B cell (primary cell): ENCODE measurements around the gene LPIN3. TPM values are rescaled to one million over a fixed set of nuclear protein-coding genes. Genes with fewer than 3 reads are reported as not detected.

ENCODE experiments used
- ATAC-seq: fragments of 200-7000 bp; cut with Tn5 transposase; one replicate; pipeline ENCODE4 v1.10.0; 2021; ENCODE audit warnings: low read depth, mild to moderate bottlenecking, moderate number of reproducible peaks, moderate library complexity
- CTCF ChIA-PET: fragments of 350-600 bp; sonication (Branson Sonifier 250); formaldehyde crosslinking; loops from one replicate; lab custom pipeline; 2021; ENCODE audit warnings: antibody characterized with exemption, inconsistent platforms; lab: Charles Lee
- POLR2A ChIA-PET: fragments of 350-600 bp; sonication (Branson Sonifier 250); formaldehyde crosslinking; loops from one replicate; lab custom pipeline; 2021; ENCODE audit warnings: antibody characterized with exemption; lab: Charles Lee
- DNase-seq: peaks from one replicate; pipeline ENCODE4 v3.0.0; 2013
- H2AFZ ChIP-seq: 2 replicates; pipeline ENCODE4 v1.6.1; 2012; ENCODE audit warnings: mild to moderate bottlenecking, low read depth, low read length; ENCODE audit not compliant: insufficient read depth, poor library complexity, severe bottlenecking
- H3K27ac ChIP-seq, 2 donors: 1 replicate in 1 of 2; 2 replicates in 1 of 2; pipeline ENCODE4 v1.5.1; 2012 to 2013; ENCODE audit warnings: low read length in 2 of 2, mild to moderate bottlenecking in 2 of 2, moderate library complexity in 1 of 2
- H3K27me3 ChIP-seq, 4 experiments: fragments of 200-600 bp in 1 of 4; sonication (generic) in 1 of 4; replicated peaks in 1 of 4; 1 replicate in 2 of 4; 2 replicates in 2 of 4; pipeline versions ENCODE4 v1.6.1 to v1.7.0; 2013 to 2016; ENCODE audit warnings: low read length in 3 of 4, mild to moderate bottlenecking in 2 of 4, mixed read lengths in 1 of 4, moderate library complexity in 1 of 4; ENCODE audit not compliant: insufficient read depth in 4 of 4, control insufficient read depth in 3 of 4; ENCODE audit errors: control extremely low read depth in 1 of 4
- H3K36me3 ChIP-seq, 2 experiments: replicated peaks in 1 of 2; 1 replicate in 1 of 2; 2 replicates in 1 of 2; pipeline versions ENCODE4 v1.6.1 to v1.7.1; 2013; ENCODE audit warnings: low read length in 1 of 2; ENCODE audit not compliant: insufficient read depth in 2 of 2, control insufficient read depth in 1 of 2; ENCODE audit errors: control extremely low read depth in 1 of 2, extremely low read depth in 1 of 2
- H3K4me1 ChIP-seq, 2 donors: fragments of 200-600 bp in 1 of 2; sonication (generic) in 1 of 2; 1 replicate in 1 of 2; 2 replicates in 1 of 2; pipeline versions ENCODE4 v1.5.1 to v1.6.1; 2013 to 2017; ENCODE audit warnings: low read length in 2 of 2; ENCODE audit not compliant: control insufficient read depth in 2 of 2, insufficient read depth in 2 of 2
- H3K4me2 ChIP-seq: replicated peaks from 2 replicates; pipeline ENCODE3; 2012; ENCODE audit warnings: mild to moderate bottlenecking, low read depth, low read length; ENCODE audit not compliant: poor library complexity, severe bottlenecking
- H3K4me3 ChIP-seq, 5 experiments: fragments of 200-600 bp in 1 of 5; sonication (generic) in 1 of 5; 1 replicate in 3 of 5; 2 replicates in 2 of 5; pipeline versions ENCODE4 v1.5.1 to v1.7.0; 2011 to 2016; ENCODE audit warnings: low read length in 4 of 5, mild to moderate bottlenecking in 4 of 5, low read depth in 2 of 5, control low read depth in 1 of 5, moderate library complexity in 1 of 5; ENCODE audit not compliant: insufficient read depth in 1 of 5; ENCODE audit errors: control extremely low read depth in 1 of 5, extremely low read depth in 1 of 5
- H3K79me2 ChIP-seq: fragments of 200-600 bp; sonication (generic); one replicate; pipeline ENCODE4 v1.6.0; 2016; ENCODE audit warnings: low read length; ENCODE audit not compliant: control insufficient read depth, insufficient read depth
- H3K9ac ChIP-seq: fragments of 200-600 bp; sonication (generic); 2 replicates; pipeline ENCODE4 v1.6.1; 2017; ENCODE audit warnings: mild to moderate bottlenecking, low read length, moderate library complexity
- H3K9me3 ChIP-seq, 3 donors: one replicate each; pipeline versions ENCODE4 v1.6.1 to v1.7.1; 2013; ENCODE audit warnings: low read length in 2 of 3; ENCODE audit not compliant: control insufficient read depth in 2 of 3, insufficient read depth in 1 of 3; ENCODE audit errors: control extremely low read depth in 1 of 3
- H4K20me1 ChIP-seq: 2 replicates; pipeline ENCODE4 v1.6.0; 2012; ENCODE audit warnings: mild to moderate bottlenecking, low read length; ENCODE audit not compliant: insufficient read depth, control insufficient read depth, poor library complexity, severe bottlenecking
- H3K27ac Mint-ChIP-seq: one replicate; pipeline ENCODE4 v1.8.0; 2021; ENCODE audit warnings: mixed read lengths
- H3K27me3 Mint-ChIP-seq: one replicate; pipeline ENCODE4 v1.8.0; 2021; ENCODE audit warnings: mixed read lengths
- H3K4me1 Mint-ChIP-seq: one replicate; pipeline ENCODE4 v1.8.0; 2021; ENCODE audit warnings: mixed read lengths
- H3K4me3 Mint-ChIP-seq: one replicate; pipeline ENCODE4 v1.8.0; 2021; ENCODE audit warnings: mixed read lengths
- H3K9me3 Mint-ChIP-seq: one replicate; pipeline ENCODE4 v1.8.0; 2022; ENCODE audit warnings: mixed read lengths; ENCODE audit not compliant: insufficient read depth
- CTCF ChIP-seq: fragments of 200-600 bp; IDR thresholded peaks from one replicate; pipeline ENCODE4 v1.8.0; 2022; ENCODE audit warnings: antibody characterized with exemption, mild to moderate bottlenecking
- EZH2 ChIP-seq: IDR thresholded peaks from 2 replicates; pipeline ENCODE4 v1.6.1; 2012; ENCODE audit warnings: borderline replicate concordance, low read depth, mild to moderate bottlenecking, moderate library complexity, low read length; ENCODE audit not compliant: insufficient read depth, poor library complexity, severe bottlenecking
- WGBS: methylation state at CpG from one replicate; pipeline ENCODE4 v1.1.5; 2013; ENCODE audit warnings: missing lambda C conversion rate; ENCODE audit not compliant: insufficient coverage; 5-methylcytosine and 5-hydroxymethylcytosine counted together
- intact Hi-C: fragments of 100-400 bp; cut with micrococcal nuclease; formaldehyde crosslinking; loops from one replicate; pipeline ENCODE4 v1.10.0; 2022
- polyA plus RNA-seq: library from polyadenylated mRNA; depleted of rRNA; stranded (reverse); fragments of >200 nt; gene quantifications from 2 replicates; pipeline ENCODE4 v1.2.3, GENCODE V29; 2012
- total RNA-seq, 2 donors: library from RNA; stranded (reverse); fragments of 120-200 nt in 1 of 2; gene quantifications; 1 replicate in 1 of 2; 2 replicates in 1 of 2; pipeline versions ENCODE4 v1.2.3 to v1.2.4, GENCODE V29; 2013 to 2022

Gene LPIN3
- total and polyA plus RNA-seq, 2 donors (not counting 1 experiment from before 2014, with no cell fraction given), result 0.84 to 1.2 TPM

- no peak overlapping the region for H3K9ac ChIP-seq
- no peak overlapping the region for H3K4me3 ChIP-seq
- Mint-ChIP-seq H3K27me3 (peaks cover 13% of the 10 kb centered on the region), H3K4me1 (no peaks in the 10 kb centered on the region), H3K9me3 (no peaks in the 10 kb centered on the region), H3K4me3 (no peak overlapping the region), H3K27ac (no peak overlapping the region)
- H3K27me3 ChIP-seq, result peaks cover 0 to 9% (median 2%) of the 10 kb centered on the region in 4 experiments
- no peaks in the 10 kb centered on the region for H3K9me3 ChIP-seq
- 93% methylated on average over 45 of the region's 45 CpGs for whole genome bisulfite sequencing
- no peak overlapping the region for H3K27ac ChIP-seq
- no peak overlapping the region for H3K4me2 ChIP-seq
- no peak overlapping the region for H2AFZ ChIP-seq
- H4K20me1 ChIP-seq, result no peaks in the 10 kb centered on the region
- TF ChIP-seq EZH2, result no peak
- no peak for TF ChIP-seq CTCF
- POLR2A ChIA-PET, result interaction anchor here (0.6 kb wide), 1 partner anchor 175 kb away, joined by 8 read pairs; no protein-coding TSS in a partner anchor
- intact Hi-C loops, result no loop called here
- no peaks in the 10 kb centered on the region for H3K36me3 ChIP-seq
- H3K4me1 ChIP-seq, result no peaks in the 10 kb centered on the region
- ATAC-seq (no peak), DNase-seq (no peak)
- no peaks in the 10 kb centered on the region for H3K79me2 ChIP-seq
- CTCF ChIA-PET, result no interaction called here
Observed at GRCh38 chr20:41361757-41362747, 21.4 kb downstream of the LPIN3 start.

- H3K4me2 ChIP-seq, result no peak overlapping the region
- ATAC-seq (no peak), DNase-seq (no peak)
- H3K9me3 ChIP-seq, result no peaks in the 10 kb centered on the region
- no peaks in the 10 kb centered on the region for H3K79me2 ChIP-seq
- H2AFZ ChIP-seq, result no peak overlapping the region
- Mint-ChIP-seq H3K4me3 (no peak overlapping the region), H3K27ac (no peak overlapping the region), H3K9me3 (no peaks in the 10 kb centered on the region), H3K4me1 (peaks cover 6% of the 10 kb centered on the region), H3K27me3 (peaks cover 20% of the 10 kb centered on the region)
- no peaks in the 10 kb centered on the region for H3K36me3 ChIP-seq
- H4K20me1 ChIP-seq, result no peaks in the 10 kb centered on the region
- no peaks in the 10 kb centered on the region for H3K4me1 ChIP-seq
- CTCF ChIA-PET, result no interaction called here
- intact Hi-C loops, result no loop called here
- TF ChIP-seq EZH2 (no peak), CTCF (no peak)
- whole genome bisulfite sequencing, result 70% methylated on average over 5 of the region's 5 CpGs
- H3K4me3 ChIP-seq, result no peak overlapping the region
- H3K9ac ChIP-seq, result no peak overlapping the region
- H3K27me3 ChIP-seq, result peaks cover 0 to 10% (median 6%) of the 10 kb centered on the region in 4 experiments
- H3K27ac ChIP-seq, result no peak overlapping the region
- POLR2A ChIA-PET, result interaction anchor here (0.6 kb wide), 1 partner anchor 175 kb away, joined by 8 read pairs; no protein-coding TSS in a partner anchor
Observed at GRCh38 chr20:41362748-41363140, 22.1 kb downstream of the LPIN3 start.
